ENCODE measurements around the gene EDRF1. TPM values are rescaled to one million over a fixed set of nuclear protein-coding genes. Genes with fewer than 3 reads are reported as not detected.

Gene EDRF1
- total and polyA plus RNA-seq, 4 donors = 9.4 to 54.6 (median 17.6) TPM

GRCh38 chr10:125747417-125747816 is 27.9 kb downstream of the EDRF1 start:
- 95 to 97% methylated on average over 5 of the region's 5 CpGs for WGBS, 2 donors
- no peak for TF ChIP-seq CTCF (IDR thresholded peaks at IDR 0.05; ENCODE audit: control extremely low read depth, extremely low read depth)
- Histone ChIP-seq H3K9me3 (ENCODE audit: control insufficient read depth in 4 of 4, insufficient read depth in 3 of 4, low read length in 3 of 4) (peaks cover 0 to 1% (median 0%) of the 10 kb centered on the region in 4 donors), H3K27ac (ENCODE audit: low read depth in 1 of 2, low read length in 1 of 2) (no peak overlapping the region), H3K27me3 (ENCODE audit: control insufficient read depth in 3 of 3, insufficient read depth in 3 of 3, low read length in 2 of 3) (no peaks in the 10 kb centered on the region), H3K4me1 (ENCODE audit: control insufficient read depth in 5 of 5, insufficient read depth in 5 of 5, low read length in 5 of 5) (no peaks in the 10 kb centered on the region), H3K9ac (ENCODE audit: insufficient read depth in 1 of 2, low read length in 2 of 2) (no peak overlapping the region), H3K4me3 (no peak overlapping the region), H3K36me3 (ENCODE audit: control insufficient read depth in 4 of 4, insufficient read depth in 4 of 4, low read length in 4 of 4) (peaks cover 35 to 74% (median 52%) of the 10 kb centered on the region in 4 donors)
- ATAC-seq (ENCODE audit: insufficient read depth, low FRiP score) = no peak
- DNase-seq = no peak

- no peak for DNase-seq
- no peak for TF ChIP-seq CTCF (IDR thresholded peaks at IDR 0.05; ENCODE audit: control extremely low read depth, extremely low read depth)
- ATAC-seq (ENCODE audit: insufficient read depth, low FRiP score) = no peak
- WGBS, 2 donors = 72 to 89% methylated on average over 5 of the region's 5 CpGs
- no peaks in the 10 kb centered on the region for H3K27me3 ChIP-seq (ENCODE audit: control insufficient read depth in 3 of 3, insufficient read depth in 3 of 3, low read length in 2 of 3)
- no peak overlapping the region for H3K27ac ChIP-seq (ENCODE audit: low read depth in 1 of 2, low read length in 1 of 2)
- H3K9me3 ChIP-seq (ENCODE audit: control insufficient read depth in 4 of 4, insufficient read depth in 3 of 4, low read length in 3 of 4) = no peaks in the 10 kb centered on the region
- H3K4me3 ChIP-seq = no peak overlapping the region
- H3K4me1 ChIP-seq (ENCODE audit: control insufficient read depth in 5 of 5, insufficient read depth in 5 of 5, low read length in 5 of 5) = no peaks in the 10 kb centered on the region
- H3K9ac ChIP-seq (ENCODE audit: insufficient read depth in 1 of 2, low read length in 2 of 2) = no peak overlapping the region
- peaks cover 30 to 64% (median 40%) of the 10 kb centered on the region in 4 donors for H3K36me3 ChIP-seq (ENCODE audit: control insufficient read depth in 4 of 4, insufficient read depth in 4 of 4, low read length in 4 of 4)
These were observed 36.7 kb downstream of the EDRF1 start for GRCh38 chr10:125756196-125756595.

GRCh38 chr10:125756853-125757487 is 37.5 kb downstream of the EDRF1 start:
- ATAC-seq (ENCODE audit: insufficient read depth, low FRiP score) (no peak), DNase-seq (no peak)
- H3K9ac ChIP-seq (ENCODE audit: insufficient read depth in 1 of 2, low read length in 2 of 2) = no peak overlapping the region
- no peaks in the 10 kb centered on the region for H3K27me3 ChIP-seq (ENCODE audit: control insufficient read depth in 3 of 3, insufficient read depth in 3 of 3, low read length in 2 of 3)
- WGBS, 2 donors = 92 to 94% methylated on average over 5 of the region's 5 CpGs
- H3K36me3 ChIP-seq (ENCODE audit: control insufficient read depth in 4 of 4, insufficient read depth in 4 of 4, low read length in 4 of 4) = peaks cover 27 to 60% (median 35%) of the 10 kb centered on the region in 4 donors
- H3K27ac ChIP-seq (ENCODE audit: low read depth in 1 of 2, low read length in 1 of 2) = no peak overlapping the region
- no peaks in the 10 kb centered on the region for H3K4me1 ChIP-seq (ENCODE audit: control insufficient read depth in 5 of 5, insufficient read depth in 5 of 5, low read length in 5 of 5)
- TF ChIP-seq CTCF (IDR thresholded peaks at IDR 0.05; ENCODE audit: control extremely low read depth, extremely low read depth) = no peak
- no peak overlapping the region for H3K4me3 ChIP-seq
- no peaks in the 10 kb centered on the region for H3K9me3 ChIP-seq (ENCODE audit: control insufficient read depth in 4 of 4, insufficient read depth in 3 of 4, low read length in 3 of 4)

GRCh38 chr10:125757742-125758141 is 38.2 kb downstream of the EDRF1 start:
- Histone ChIP-seq H3K4me1 (ENCODE audit: control insufficient read depth in 5 of 5, insufficient read depth in 5 of 5, low read length in 5 of 5) (no peaks in the 10 kb centered on the region), H3K4me3 (no peak overlapping the region), H3K9ac (ENCODE audit: insufficient read depth in 1 of 2, low read length in 2 of 2) (no peak overlapping the region), H3K9me3 (ENCODE audit: control insufficient read depth in 4 of 4, insufficient read depth in 3 of 4, low read length in 3 of 4) (no peaks in the 10 kb centered on the region), H3K27ac (ENCODE audit: low read depth in 1 of 2, low read length in 1 of 2) (no peak overlapping the region), H3K36me3 (ENCODE audit: control insufficient read depth in 4 of 4, insufficient read depth in 4 of 4, low read length in 4 of 4) (peaks cover 29 to 60% (median 35%) of the 10 kb centered on the region in 4 donors), H3K27me3 (ENCODE audit: control insufficient read depth in 3 of 3, insufficient read depth in 3 of 3, low read length in 2 of 3) (no peaks in the 10 kb centered on the region)
- WGBS, 2 donors = 90 to 92% methylated on average over 4 of the region's 4 CpGs
- TF ChIP-seq CTCF (IDR thresholded peaks at IDR 0.05; ENCODE audit: control extremely low read depth, extremely low read depth) = no peak
- no peak for DNase-seq
- ATAC-seq (ENCODE audit: insufficient read depth, low FRiP score) = no peak
